HG02885 (cell line): ENCODE results near the gene SELENBP1.
"Not testable (repeated sequence)": the region's sequence is repeated elsewhere in the genome, so short reads cannot be mapped to it uniquely, and the experiment has no call there.

Experiments
- ATAC-seq: cut with Tn5 transposase; IDR thresholded peaks from one replicate; pipeline ENCODE4 v1.9.1; 2021; ENCODE audit warnings: mild to moderate bottlenecking; ENCODE audit not compliant: unreplicated experiment, poor library complexity

Gene SELENBP1

GRCh38 chr1:151372058-151372934, at the start of gene SELENBP1:
SELENBP1 (minus strand) TSS chr1:151372705; CDS start chr1:151372641, 64 bp downstream.
- no peak for ATAC-seq

- ATAC-seq = no peak
Observed at GRCh38 chr1:151419819-151420218, 47.3 kb upstream of the SELENBP1 start.

GRCh38 chr1:151418081-151418480, 45.6 kb upstream of the SELENBP1 start:
- no peak for ATAC-seq

- no peak for ATAC-seq
Observed at GRCh38 chr1:151416231-151416630, 43.7 kb upstream of the SELENBP1 start.

- no peak for ATAC-seq
Observed at GRCh38 chr1:151411884-151412283, 39.4 kb upstream of the SELENBP1 start.

GRCh38 chr1:151408891-151409290, 36.4 kb upstream of the SELENBP1 start:
- no peak for ATAC-seq

- no peak for ATAC-seq
Observed at GRCh38 chr1:151407304-151407703, 34.8 kb upstream of the SELENBP1 start.

GRCh38 chr1:151406176-151406575, 33.7 kb upstream of the SELENBP1 start:
- no peak for ATAC-seq

- no peak for ATAC-seq
Observed at GRCh38 chr1:151405187-151405951, 32.9 kb upstream of the SELENBP1 start.

- no peak for ATAC-seq
Observed at GRCh38 chr1:151403612-151404011, 31.1 kb upstream of the SELENBP1 start.

GRCh38 chr1:151402764-151403163, 30.3 kb upstream of the SELENBP1 start:
- no peak for ATAC-seq

- no peak for ATAC-seq
Observed at GRCh38 chr1:151401860-151402259, 29.4 kb upstream of the SELENBP1 start.

- no peak for ATAC-seq
Observed at GRCh38 chr1:151401125-151401788, 28.8 kb upstream of the SELENBP1 start.

GRCh38 chr1:151399324-151400171, 27.0 kb upstream of the SELENBP1 start, which contains the start of gene PSMB4:
PSMB4 (plus strand) TSS chr1:151399573; CDS start chr1:151399588, 15 bp downstream.
- ATAC-seq = peak; percentile 81

- not testable (repeated sequence) for ATAC-seq
Observed at GRCh38 chr1:151396265-151396664, 23.8 kb upstream of the SELENBP1 start.

GRCh38 chr1:151393583-151393982, 21.1 kb upstream of the SELENBP1 start:
- no peak for ATAC-seq

GRCh38 chr1:151391079-151391563, 18.6 kb upstream of the SELENBP1 start:
- ATAC-seq = no peak

GRCh38 chr1:151390221-151391078, 17.9 kb upstream of the SELENBP1 start:
- not testable (repeated sequence) for ATAC-seq

GRCh38 chr1:151386002-151386401, 13.5 kb upstream of the SELENBP1 start:
- ATAC-seq = no peak
